SJSA1 (cell line): ENCODE measurements around the gene RPS6KA2. TPM values are rescaled to one million over a fixed set of nuclear protein-coding genes. Genes with fewer than 3 reads are reported as not detected.

Source experiments
- DNase-seq, 2 experiments: peaks; one replicate each; pipeline ENCODE4 v3.0.0-alpha.2; 2015 to 2020; ENCODE audit warnings: low spot score in 2 of 2, low read depth in 1 of 2
- H3K27ac ChIP-seq: fragments of 250-450 bp; sonication (Bioruptor Pico); 2 replicates; pipeline ENCODE4 v1.5.1; 2020; ENCODE audit warnings: mild to moderate bottlenecking, moderate library complexity
- H3K27me3 ChIP-seq: fragments of 250-450 bp; sonication (Bioruptor Pico); replicated peaks from 2 replicates; pipeline ENCODE4 v1.5.1; 2020; ENCODE audit warnings: mild to moderate bottlenecking, moderate library complexity
- H3K36me3 ChIP-seq: fragments of 250-450 bp; sonication (Bioruptor Pico); 2 replicates; pipeline ENCODE4 v1.5.1; 2020; ENCODE audit warnings: mild to moderate bottlenecking
- H3K4me1 ChIP-seq: fragments of 250-450 bp; sonication (Bioruptor Pico); replicated peaks from 2 replicates; pipeline ENCODE4 v1.6.1; 2021; ENCODE audit warnings: mild to moderate bottlenecking
- H3K4me3 ChIP-seq: fragments of 250-450 bp; sonication (Bioruptor Pico); 2 replicates; pipeline ENCODE4 v1.5.1; 2020; ENCODE audit warnings: mild to moderate bottlenecking
- H3K9me3 ChIP-seq: fragments of 250-450 bp; sonication (Bioruptor Pico); replicated peaks from 2 replicates; pipeline ENCODE4 v1.5.1; 2020; ENCODE audit warnings: mild to moderate bottlenecking
- total RNA-seq: library from RNA; depleted of rRNA; stranded (reverse); fragments of >200 nt; shearing (Covaris generic); gene quantifications from 2 replicates; pipeline ENCODE4 v1.2.3, GENCODE V29; 2014

RPS6KA2 gene
- total RNA-seq, 1 experiment from 2014 or later: 16.2 TPM

- no peak overlapping the region for H3K27ac ChIP-seq
- DNase-seq: no peak
- H3K27me3 ChIP-seq: peaks cover 5% of the 10 kb centered on the region; the same call in 1 of the 2 replicates
- H3K4me3 ChIP-seq: no peak overlapping the region
- no peaks in the 10 kb centered on the region for H3K9me3 ChIP-seq
- no peaks in the 10 kb centered on the region for H3K36me3 ChIP-seq
- no peaks in the 10 kb centered on the region for H3K4me1 ChIP-seq
Observed at GRCh38 chr6:166650047-166650446, 23.0 kb upstream of the RPS6KA2 start.

- Histone ChIP-seq H3K9me3 (no peaks in the 10 kb centered on the region), H3K27ac (no peak overlapping the region), H3K4me3 (no peak overlapping the region), H3K36me3 (no peaks in the 10 kb centered on the region), H3K27me3 (peaks cover 2% of the 10 kb centered on the region; the same call in 1 of the 2 replicates), H3K4me1 (no peaks in the 10 kb centered on the region)
- no peak for DNase-seq
Observed at GRCh38 chr6:166648846-166649245, 21.8 kb upstream of the RPS6KA2 start.

- Histone ChIP-seq H3K36me3 (no peaks in the 10 kb centered on the region), H3K4me1 (no peaks in the 10 kb centered on the region), H3K27ac (no peak overlapping the region), H3K4me3 (no peak overlapping the region), H3K27me3 (peaks cover 11% of the 10 kb centered on the region; the same call in 1 of the 2 replicates), H3K9me3 (no peaks in the 10 kb centered on the region)
- no peak for DNase-seq
Observed at GRCh38 chr6:166647896-166648295, 20.8 kb upstream of the RPS6KA2 start.

GRCh38 chr6:166646716-166647115, 19.7 kb upstream of the RPS6KA2 start:
- Histone ChIP-seq H3K4me3 (no peak overlapping the region), H3K27me3 (peaks cover 13% of the 10 kb centered on the region), H3K9me3 (no peaks in the 10 kb centered on the region), H3K4me1 (no peaks in the 10 kb centered on the region), H3K27ac (no peak overlapping the region), H3K36me3 (no peaks in the 10 kb centered on the region)
- no peak for DNase-seq

- no peaks in the 10 kb centered on the region for H3K4me1 ChIP-seq
- peaks cover 13% of the 10 kb centered on the region for H3K27me3 ChIP-seq
- H3K4me3 ChIP-seq: no peak overlapping the region
- no peaks in the 10 kb centered on the region for H3K36me3 ChIP-seq
- no peak overlapping the region for H3K27ac ChIP-seq
- no peak for DNase-seq
- no peaks in the 10 kb centered on the region for H3K9me3 ChIP-seq
Observed at GRCh38 chr6:166645896-166646295, 18.8 kb upstream of the RPS6KA2 start.

- H3K36me3 ChIP-seq: no peaks in the 10 kb centered on the region
- H3K4me1 ChIP-seq: no peaks in the 10 kb centered on the region
- H3K4me3 ChIP-seq: no peak overlapping the region
- no peaks in the 10 kb centered on the region for H3K9me3 ChIP-seq
- no peak for DNase-seq
- H3K27me3 ChIP-seq: peaks cover 13% of the 10 kb centered on the region
- H3K27ac ChIP-seq: no peak overlapping the region
Observed at GRCh38 chr6:166644681-166645080, 17.6 kb upstream of the RPS6KA2 start.

GRCh38 chr6:166643891-166644590, 17.0 kb upstream of the RPS6KA2 start:
- H3K27me3 ChIP-seq: peaks cover 13% of the 10 kb centered on the region
- no peaks in the 10 kb centered on the region for H3K36me3 ChIP-seq
- no peaks in the 10 kb centered on the region for H3K4me1 ChIP-seq
- no peak overlapping the region for H3K27ac ChIP-seq
- H3K9me3 ChIP-seq: no peaks in the 10 kb centered on the region
- no peak overlapping the region for H3K4me3 ChIP-seq
- DNase-seq: no peak

- no peaks in the 10 kb centered on the region for H3K4me1 ChIP-seq
- no peak overlapping the region for H3K4me3 ChIP-seq
- no peaks in the 10 kb centered on the region for H3K36me3 ChIP-seq
- H3K27me3 ChIP-seq: peaks cover 13% of the 10 kb centered on the region
- H3K9me3 ChIP-seq: no peaks in the 10 kb centered on the region
- no peak for DNase-seq
- no peak overlapping the region for H3K27ac ChIP-seq
Observed at GRCh38 chr6:166642646-166643045, 15.6 kb upstream of the RPS6KA2 start.

- no peak for DNase-seq
- Histone ChIP-seq H3K36me3 (no peaks in the 10 kb centered on the region), H3K9me3 (no peaks in the 10 kb centered on the region), H3K27ac (no peak overlapping the region), H3K27me3 (peaks cover 13% of the 10 kb centered on the region), H3K4me3 (no peak overlapping the region), H3K4me1 (no peaks in the 10 kb centered on the region)
Observed at GRCh38 chr6:166640342-166641043, 13.4 kb upstream of the RPS6KA2 start.

- no peaks in the 10 kb centered on the region for H3K4me1 ChIP-seq
Observed at GRCh38 chr6:166639921-166640320, 12.9 kb upstream of the RPS6KA2 start.

GRCh38 chr6:166638573-166638964, 11.5 kb upstream of the RPS6KA2 start:
- no peaks in the 10 kb centered on the region for H3K9me3 ChIP-seq
- no peak overlapping the region for H3K27ac ChIP-seq
- H3K4me3 ChIP-seq: no peak overlapping the region
- no peaks in the 10 kb centered on the region for H3K36me3 ChIP-seq
- H3K27me3 ChIP-seq: peaks cover 8% of the 10 kb centered on the region
- no peak for DNase-seq
- H3K4me1 ChIP-seq: no peaks in the 10 kb centered on the region

More at GRCh38 chr6:166639921-166640320, 12.9 kb upstream of the RPS6KA2 start:
- H3K36me3 ChIP-seq: no peaks in the 10 kb centered on the region
- no peak overlapping the region for H3K27ac ChIP-seq
- no peaks in the 10 kb centered on the region for H3K9me3 ChIP-seq
- H3K27me3 ChIP-seq: peaks cover 13% of the 10 kb centered on the region
- DNase-seq: no peak
- no peak overlapping the region for H3K4me3 ChIP-seq

GRCh38 chr6:166637812-166638572, 10.9 kb upstream of the RPS6KA2 start:
- H3K4me1 ChIP-seq: no peaks in the 10 kb centered on the region
- no peaks in the 10 kb centered on the region for H3K36me3 ChIP-seq
- no peak for DNase-seq
- no peak overlapping the region for H3K27ac ChIP-seq
- H3K27me3 ChIP-seq: peaks cover 3% of the 10 kb centered on the region
- no peak overlapping the region for H3K4me3 ChIP-seq
- no peaks in the 10 kb centered on the region for H3K9me3 ChIP-seq

- Histone ChIP-seq H3K4me3 (no peak overlapping the region), H3K36me3 (no peaks in the 10 kb centered on the region), H3K27me3 (no peaks in the 10 kb centered on the region; the same call in 1 of the 2 replicates), H3K4me1 (no peaks in the 10 kb centered on the region), H3K27ac (no peak overlapping the region), H3K9me3 (no peaks in the 10 kb centered on the region)
- no peak for DNase-seq
Observed at GRCh38 chr6:166636934-166637333, 9.9 kb upstream of the RPS6KA2 start.
